K562 (cell line): ENCODE data around the gene CREB3L1. TPM values are rescaled to one million over a fixed set of nuclear protein-coding genes. Genes with fewer than 3 reads are reported as not detected.

Experiments
- ATAC-seq: fragments of 200-7000 bp; cut with Tn5 transposase; 3 replicates; pipeline ENCODE4 v1.9.1; 2020; ENCODE audit warnings: moderate library complexity
- BruUV-seq: library from RNA; stranded (reverse); fragments of 400-500 nt; replicated peaks from 2 replicates; lab custom pipeline; 2021; lab: Mats Ljungman, UMichigan
- CTCF ChIA-PET: fragments of 300-600 bp; formaldehyde crosslinking; extraction: SDS; loops from one replicate; lab custom pipeline; 2021; ENCODE audit warnings: low intra/inter-chr PET ratio; lab: Yijun Ruan, JAX
- POLR2A ChIA-PET: fragments of 300-600, 350-650 bp; sonication (Branson Sonifier 250); formaldehyde crosslinking; extraction: SDS; loops from one replicate; lab custom pipeline; 2021; ENCODE audit warnings: antibody characterized with exemption, inconsistent platforms; lab: Yijun Ruan, JAX
- DNase-seq, 4 experiments: peaks; one replicate each; pipeline versions ENCODE4 v3.0.0 to v3.0.0-alpha.2; 2011 to 2018; ENCODE audit warnings: low spot score in 3 of 4, mixed read lengths in 3 of 4; ENCODE audit errors: extremely low read depth in 1 of 4
- FAIRE-seq: peaks from 2 replicates; lab custom pipeline; 2011; peaks lifted over from hg19 to GRCh38; lab: Jason Lieb, UNC
- H2AFZ ChIP-seq: 2 replicates; pipeline ENCODE4 v1.6.0; 2011; ENCODE audit warnings: low read depth, low read length, control low read depth, inconsistent platforms
- H3K27ac ChIP-seq: fragments of 200-600 bp; 3 replicates; pipeline ENCODE4 v1.8.0; 2011; ENCODE audit warnings: low read depth, mild to moderate bottlenecking, control low read depth, inconsistent platforms, low read length, moderate library complexity, mixed read lengths; ENCODE audit errors: extremely low read depth
- H3K27me3 ChIP-seq, 2 experiments: fragments of 300-600 bp in 1 of 2; 2 replicates in 1 of 2; 3 replicates in 1 of 2; pipeline versions ENCODE4 v1.6.0 to v1.8.0; 2011; ENCODE audit warnings: inconsistent platforms in 2 of 2, low read length in 2 of 2, mild to moderate bottlenecking in 1 of 2, mixed read lengths in 1 of 2, moderate library complexity in 1 of 2; ENCODE audit not compliant: control insufficient read depth in 2 of 2, insufficient read depth in 2 of 2
- H3K36me3 ChIP-seq: fragments of 300-600 bp; 3 replicates; pipeline ENCODE4 v1.8.0; 2011; ENCODE audit warnings: mild to moderate bottlenecking, low read length, inconsistent platforms; ENCODE audit not compliant: control insufficient read depth, insufficient read depth
- H3K4me1 ChIP-seq, 2 experiments: fragments of 200-600 bp in 1 of 2; replicated peaks in 1 of 2; 2 replicates in 1 of 2; 3 replicates in 1 of 2; pipeline versions ENCODE4 v1.5.1 to v1.8.0; 2011; ENCODE audit warnings: inconsistent platforms in 2 of 2, low read length in 2 of 2, mild to moderate bottlenecking in 1 of 2, mixed read lengths in 1 of 2, moderate library complexity in 1 of 2; ENCODE audit not compliant: control insufficient read depth in 2 of 2, insufficient read depth in 2 of 2
- H3K4me2 ChIP-seq: 2 replicates; pipeline ENCODE4 v1.6.1; 2011; ENCODE audit warnings: low read length, control low read depth, inconsistent platforms, mixed read lengths; ENCODE audit not compliant: insufficient read depth
- H3K4me3 ChIP-seq: fragments of 200-600 bp; sonication (generic), shearing (Covaris generic); 2 replicates; pipeline ENCODE4 v1.5.1; 2016; ENCODE audit warnings: control low read depth, inconsistent platforms
- H3K79me2 ChIP-seq: fragments of 200-600 bp; 3 replicates; pipeline ENCODE4 v1.8.0; 2011; ENCODE audit warnings: low read length, inconsistent platforms; ENCODE audit not compliant: control insufficient read depth, insufficient read depth
- H3K9ac ChIP-seq, 2 experiments: 2 replicates each; pipeline versions ENCODE4 v1.6.0 to v1.6.1; 2011; ENCODE audit warnings: low read depth in 2 of 2, low read length in 2 of 2, control low read depth in 1 of 2, inconsistent platforms in 1 of 2, mild to moderate bottlenecking in 1 of 2, mixed read lengths in 1 of 2; ENCODE audit not compliant: insufficient read depth in 1 of 2
- H3K9me1 ChIP-seq: one replicate; pipeline ENCODE4 v1.6.0; 2011; ENCODE audit warnings: inconsistent platforms, mild to moderate bottlenecking, low read length, moderate library complexity; ENCODE audit not compliant: control insufficient read depth, insufficient read depth
- H3K9me3 ChIP-seq: replicated peaks from 2 replicates; pipeline ENCODE4 v1.5.1; 2011; ENCODE audit warnings: low read depth, low read length, inconsistent platforms; ENCODE audit not compliant: control insufficient read depth, insufficient read depth
- H4K20me1 ChIP-seq: replicated peaks from 2 replicates; pipeline ENCODE4 v1.6.1; 2011; ENCODE audit warnings: low read length, inconsistent platforms, mixed read lengths; ENCODE audit not compliant: control insufficient read depth, insufficient read depth
- BRCA1 ChIP-seq, 2 experiments: fragments of 450-650 bp in 1 of 2; sonication (generic) in 1 of 2; formaldehyde crosslinking in 1 of 2; IDR thresholded peaks; 2 replicates each; pipeline versions ENCODE4 v1.5.0 to v1.6.1; 2017 to 2020; ENCODE audit warnings: mild to moderate bottlenecking in 1 of 2, missing genetic modification reagents in 1 of 2
- CC2D1A ChIP-seq: fragments of 450-650 bp; IDR thresholded peaks from 2 replicates; pipeline ENCODE4 v1.6.1; 2017; ENCODE audit warnings: mild to moderate bottlenecking
- FIP1L1 ChIP-seq: fragments of 200-400 bp; formaldehyde crosslinking; IDR thresholded peaks from 2 replicates; pipeline ENCODE4 v1.6.1; 2018; ENCODE audit warnings: mild to moderate bottlenecking, low read depth, low read length; ENCODE audit not compliant: poor library complexity, severe bottlenecking
- HNRNPL ChIP-seq: fragments of 200-400 bp; formaldehyde crosslinking; IDR thresholded peaks from 2 replicates; pipeline ENCODE4 v1.6.1; 2017; ENCODE audit warnings: low read depth, mild to moderate bottlenecking, low read length
- MCM5 ChIP-seq: fragments of 450-650 bp; IDR thresholded peaks from 2 replicates; pipeline ENCODE4 v1.6.1; 2016; ENCODE audit warnings: low read depth
- MLLT1 ChIP-seq, 2 experiments: fragments of 450-650 bp; IDR thresholded peaks; 2 replicates each; pipeline ENCODE4 v1.6.1; 2016
- NFE2 ChIP-seq: IDR thresholded peaks from 2 replicates; pipeline ENCODE4 v1.6.1; 2014; ENCODE audit warnings: antibody characterized with exemption, low read depth
- NR1H2 ChIP-seq: sonication (generic); formaldehyde crosslinking; IDR thresholded peaks from 2 replicates; pipeline ENCODE4 v1.4.0; 2020; ENCODE audit warnings: mild to moderate bottlenecking, missing genetic modification reagents
- PCBP1 ChIP-seq: fragments of 200-400 bp; formaldehyde crosslinking; IDR thresholded peaks from 2 replicates; pipeline ENCODE4 v1.6.1; 2018; ENCODE audit warnings: mild to moderate bottlenecking, low read depth, low read length; ENCODE audit not compliant: poor library complexity, severe bottlenecking
- POLR2G ChIP-seq: fragments of 200-400 bp; formaldehyde crosslinking; IDR thresholded peaks from 2 replicates; pipeline ENCODE4 v1.6.1; 2017; ENCODE audit warnings: low read depth, mild to moderate bottlenecking, antibody characterized with exemption, low read length, moderate library complexity
- SAFB2 ChIP-seq: fragments of 200-400 bp; formaldehyde crosslinking; IDR thresholded peaks from 2 replicates; pipeline ENCODE4 v1.6.1; 2018; ENCODE audit warnings: borderline replicate concordance, low read length, low read depth, moderate library complexity; ENCODE audit not compliant: severe bottlenecking
- TFAP4 ChIP-seq: sonication (generic); formaldehyde crosslinking; IDR thresholded peaks from 2 replicates; pipeline ENCODE4 v1.8.0; 2022; ENCODE audit warnings: missing genetic modification reagents, mild to moderate bottlenecking, moderate library complexity, borderline replicate concordance
- ZFX ChIP-seq: sonication (generic); formaldehyde crosslinking; IDR thresholded peaks from 2 replicates; pipeline ENCODE4 v1.8.0; 2022; ENCODE audit warnings: mild to moderate bottlenecking, missing genetic modification reagents, moderate library complexity
- WGBS: fragments of 100-300 bp; shearing (Covaris generic); methylation state at CpG from one replicate; pipeline ENCODE4 v1.1.6; 2016; ENCODE audit warnings: low coverage, mixed read lengths; ENCODE audit not compliant: insufficient coverage; ENCODE audit errors: missing lambda C conversion rate; 5-methylcytosine and 5-hydroxymethylcytosine counted together
- in situ Hi-C: fragments of 300-500 bp; cut with MboI; formaldehyde crosslinking; loops from 4 replicates; pipeline ENCODE4 v1.15.0; 2018; ENCODE audit warnings: inconsistent platforms, mixed read lengths
- intact Hi-C: fragments of 100-400 bp; cut with micrococcal nuclease; formaldehyde crosslinking; loops from 2 replicates; pipeline ENCODE4 v1.14.2; 2022
- polyA plus RNA-seq, 8 experiments: library from polyadenylated mRNA; depleted of rRNA in 4 of 8; stranded (reverse) in 5 of 8; unstranded in 3 of 8; fragments of >200 nt; fragmentation: Nextera tagmentation in 2 of 8; fragmentation: Illumina TruSeq in 1 of 8; extraction: Ambion mirVana in 2 of 8; extraction: Trizol in 1 of 8; gene quantifications; 2 replicates each; pipeline versions ENCODE4 v1.2.1 to v1.2.3, GENCODE V29; 2011 to 2014; ENCODE audit warnings: inconsistent platforms in 1 of 8, missing spikeins in 1 of 8
- total RNA-seq, 7 experiments: library from RNA; depleted of rRNA in 6 of 7; stranded (reverse); fragments of >200 nt in 6 of 7; fragmentation: Illumina TruSeq in 2 of 7; extraction: Trizol in 2 of 7; gene quantifications; 2 replicates each; pipeline versions ENCODE4 v1.2.1 to v1.2.3, GENCODE V29; 2011 to 2021; ENCODE audit warnings: low replicate concordance in 1 of 7

The CREB3L1 gene
- total and polyA plus RNA-seq, 9 of the 15 experiments (the other 6 are each of a cell fraction or from before 2014, with no cell fraction given), result 1.2 to 27.6 (median 3.7) TPM

- peaks cover 29 to 61% of the 10 kb centered on the region in 2 experiments for H3K4me1 ChIP-seq
- POLR2A ChIA-PET, result interaction anchor here (0.6 to 2.0 kb wide), 3 partner anchors 11 to 163 kb away, joined by 3 to 7 read pairs (median 4); no protein-coding TSS in a partner anchor
- TF ChIP-seq BRCA1 (IDR thresholded peaks at IDR 0.05) (no peak), BRCA1 (CRISPR knock-in tag; IDR thresholded peaks at IDR 0.05) (0 out of 2 replicates have a peak, but pooled peaks have one; percentile 76), TFAP4 (peak; percentile 39; the same call in 1 of the 2 replicates), FIP1L1 (peak; percentile 38), SAFB2 (no peak), MLLT1 (IDR thresholded peaks at IDR 0.05) (no peak), NR1H2 (no peak), CC2D1A (no peak), ZFX (CRISPR knock-in tag) (peak; percentile 19), HNRNPL (0 out of 2 replicates have a peak, but pooled peaks have one; percentile 24), POLR2G (peak; percentile 13; the same call in 1 of the 2 replicates), NFE2 (no peak), PCBP1 (peak; percentile 43), MCM5 (no peak)
- no peaks in the 10 kb centered on the region; the same call in 1 of the 2 replicates for H4K20me1 ChIP-seq
- H3K36me3 ChIP-seq, result peaks cover 41% of the 10 kb centered on the region; the same call in 2 of the 3 replicates
- no peaks in the 10 kb centered on the region for H3K27me3 ChIP-seq
- peaks cover 3% of the 10 kb centered on the region for H3K9me1 ChIP-seq
- peak overlapping the region; percentile 63; the same call in 1 of the 3 replicates for H3K27ac ChIP-seq
- H3K4me3 ChIP-seq, result no peak overlapping the region
- peak overlapping the region in 1 of 2 experiments; percentile 36; a peak in 2 of 4 replicates for H3K9ac ChIP-seq
- no peak for FAIRE-seq
- peaks cover 42% of the 10 kb centered on the region for H3K79me2 ChIP-seq
- no peak for ATAC-seq
- 82% methylated on average over 21 of the region's 21 CpGs for WGBS
- no peaks in the 10 kb centered on the region for H3K9me3 ChIP-seq
- CTCF ChIA-PET, result no interaction called here
- H3K4me2 ChIP-seq, result no peak overlapping the region
- no peak for DNase-seq
- BruUV-seq, result no TSS peak
- intact Hi-C loops, result no loop called here
- no peak overlapping the region for H2AFZ ChIP-seq
- in situ Hi-C loops, result no loop called here
These were observed 86.1 kb downstream of the CREB3L1 start for GRCh38 chr11:46363455-46364005.
